ES-I3 (cell line): ENCODE measurements around the gene UNC45B.
"Not testable (repeated sequence)": the region's sequence is repeated elsewhere in the genome, so short reads cannot be mapped to it uniquely, and the experiment has no call there.

ENCODE experiments used
- H3K36me3 ChIP-seq: 2 replicates; pipeline ENCODE4 v1.6.1; 2013; ENCODE audit warnings: mild to moderate bottlenecking, low read length, control low read depth, moderate library complexity; ENCODE audit not compliant: insufficient read depth
- H3K4me1 ChIP-seq: 2 replicates; pipeline ENCODE4 v1.6.1; 2013; ENCODE audit warnings: mild to moderate bottlenecking, control low read depth, low read length; ENCODE audit not compliant: insufficient read depth
- H3K9ac ChIP-seq: 2 replicates; pipeline ENCODE4 v1.6.1; 2013; ENCODE audit warnings: low read depth, mild to moderate bottlenecking, low read length, moderate library complexity
- H3K9me3 ChIP-seq: 2 replicates; pipeline ENCODE4 v1.6.1; 2013; ENCODE audit warnings: mild to moderate bottlenecking, low read length, moderate library complexity; ENCODE audit not compliant: control insufficient read depth, insufficient read depth

UNC45B gene

GRCh38 chr17:35170968-35171771 lies 23.6 kb downstream of the UNC45B start:
- no peaks in the 10 kb centered on the region for H3K36me3 ChIP-seq
- H3K9ac ChIP-seq, result no peak overlapping the region
- no peaks in the 10 kb centered on the region for H3K9me3 ChIP-seq
- no peaks in the 10 kb centered on the region for H3K4me1 ChIP-seq

- Histone ChIP-seq H3K4me1 (no peaks in the 10 kb centered on the region), H3K36me3 (no peaks in the 10 kb centered on the region), H3K9ac (no peak overlapping the region), H3K9me3 (no peaks in the 10 kb centered on the region)
Measured at GRCh38 chr17:35171834-35172233, 24.2 kb downstream of the UNC45B start.

- H3K36me3 ChIP-seq, H3K9ac ChIP-seq, H3K9me3 ChIP-seq, H3K4me1 ChIP-seq: not testable (repeated sequence)
Measured at GRCh38 chr17:35172321-35172720, 24.7 kb downstream of the UNC45B start.

GRCh38 chr17:35174835-35175334 lies 27.3 kb downstream of the UNC45B start:
- Histone ChIP-seq H3K9me3 (no peaks in the 10 kb centered on the region), H3K36me3 (no peaks in the 10 kb centered on the region), H3K9ac (no peak overlapping the region), H3K4me1 (no peaks in the 10 kb centered on the region)

GRCh38 chr17:35175638-35176415 lies 28.2 kb downstream of the UNC45B start:
- no peak overlapping the region for H3K9ac ChIP-seq
- H3K36me3 ChIP-seq, result no peaks in the 10 kb centered on the region
- no peaks in the 10 kb centered on the region for H3K9me3 ChIP-seq
- H3K4me1 ChIP-seq, result no peaks in the 10 kb centered on the region

GRCh38 chr17:35176897-35177296 lies 29.3 kb downstream of the UNC45B start:
- no peaks in the 10 kb centered on the region for H3K9me3 ChIP-seq
- H3K9ac ChIP-seq, result no peak overlapping the region
- no peaks in the 10 kb centered on the region for H3K4me1 ChIP-seq
- no peaks in the 10 kb centered on the region for H3K36me3 ChIP-seq

GRCh38 chr17:35179379-35179778 lies 31.8 kb downstream of the UNC45B start:
- H3K9me3 ChIP-seq, H3K36me3 ChIP-seq, H3K4me1 ChIP-seq: not testable (repeated sequence)

GRCh38 chr17:35183332-35183731 lies 35.7 kb downstream of the UNC45B start:
- Histone ChIP-seq H3K9me3 (no peaks in the 10 kb centered on the region), H3K9ac (no peak overlapping the region), H3K36me3 (no peaks in the 10 kb centered on the region), H3K4me1 (no peaks in the 10 kb centered on the region)

More at GRCh38 chr17:35179379-35179778, 31.8 kb downstream of the UNC45B start:
- not testable (repeated sequence) for H3K9ac ChIP-seq

GRCh38 chr17:35184274-35184673 lies 36.7 kb downstream of the UNC45B start:
- Histone ChIP-seq H3K4me1 (no peaks in the 10 kb centered on the region), H3K9me3 (no peaks in the 10 kb centered on the region), H3K36me3 (no peaks in the 10 kb centered on the region), H3K9ac (no peak overlapping the region)

- Histone ChIP-seq H3K36me3 (no peaks in the 10 kb centered on the region), H3K9ac (no peak overlapping the region), H3K4me1 (no peaks in the 10 kb centered on the region), H3K9me3 (no peaks in the 10 kb centered on the region)
Measured at GRCh38 chr17:35185849-35186248, 38.2 kb downstream of the UNC45B start.

- no peaks in the 10 kb centered on the region for H3K36me3 ChIP-seq
- H3K4me1 ChIP-seq, result no peaks in the 10 kb centered on the region
- no peak overlapping the region for H3K9ac ChIP-seq
- H3K9me3 ChIP-seq, result no peaks in the 10 kb centered on the region
Measured at GRCh38 chr17:35187481-35187880, 39.9 kb downstream of the UNC45B start.

- Histone ChIP-seq H3K9me3 (no peaks in the 10 kb centered on the region), H3K4me1 (no peaks in the 10 kb centered on the region), H3K36me3 (no peaks in the 10 kb centered on the region), H3K9ac (no peak overlapping the region)
Measured at GRCh38 chr17:35188111-35188510, 40.5 kb downstream of the UNC45B start.

- Histone ChIP-seq H3K4me1 (no peaks in the 10 kb centered on the region), H3K9ac (no peak overlapping the region)
Measured at GRCh38 chr17:35189291-35189690, 41.7 kb downstream of the UNC45B start.

GRCh38 chr17:35191001-35191695 lies 43.5 kb downstream of the UNC45B start:
- H3K4me1 ChIP-seq, result no peaks in the 10 kb centered on the region
- H3K9ac ChIP-seq, result no peak overlapping the region
- no peaks in the 10 kb centered on the region for H3K9me3 ChIP-seq
- no peaks in the 10 kb centered on the region for H3K36me3 ChIP-seq

More at GRCh38 chr17:35189291-35189690, 41.7 kb downstream of the UNC45B start:
- H3K9me3 ChIP-seq, result no peaks in the 10 kb centered on the region
- H3K36me3 ChIP-seq, result no peaks in the 10 kb centered on the region
